Naive thymus-derived CD4-positive, alpha-beta T cell (primary cell): ENCODE results near the gene TATDN2. TPM values are rescaled to one million over a fixed set of nuclear protein-coding genes. Genes with fewer than 3 reads are reported as not detected.

ENCODE experiments used
- ATAC-seq: fragments of 150-1000 bp; cut with Tn5 transposase; 2 replicates; pipeline ENCODE4 v1.10.0; 2021; ENCODE audit warnings: mild to moderate bottlenecking, moderate library complexity
- CTCF ChIA-PET: fragments of 350-600 bp; sonication (Branson Sonifier 250); formaldehyde crosslinking; loops from one replicate; lab custom pipeline; 2021; ENCODE audit warnings: antibody characterized with exemption; lab: Charles Lee
- POLR2A ChIA-PET: fragments of 350-600 bp; sonication (Branson Sonifier 250); formaldehyde crosslinking; loops from one replicate; lab custom pipeline; 2021; ENCODE audit warnings: antibody characterized with exemption, inconsistent platforms; lab: Charles Lee
- DNase-seq, 9 donors: peaks; one replicate each; pipeline versions ENCODE4 v3.0.0 to v3.0.0-alpha.2; 2020 to 2022; ENCODE audit warnings: mixed read lengths in 1 of 9
- H3K27ac ChIP-seq: one replicate; pipeline ENCODE4 v1.7.0; 2013; ENCODE audit warnings: mild to moderate bottlenecking, low read depth, low read length, moderate library complexity
- H3K27me3 ChIP-seq, 2 donors: one replicate each; pipeline ENCODE4 v1.7.0; 2013; ENCODE audit warnings: low read length in 2 of 2, mild to moderate bottlenecking in 2 of 2, moderate library complexity in 2 of 2; ENCODE audit not compliant: control insufficient read depth in 2 of 2, insufficient read depth in 2 of 2
- H3K36me3 ChIP-seq, 3 experiments: 1 replicate in 2 of 3; 2 replicates in 1 of 3; pipeline ENCODE4 v1.7.0; 2013; ENCODE audit warnings: low read length in 3 of 3, mild to moderate bottlenecking in 3 of 3, moderate library complexity in 1 of 3; ENCODE audit not compliant: insufficient read depth in 3 of 3, control insufficient read depth in 2 of 3
- H3K4me1 ChIP-seq, 2 donors: one replicate each; pipeline ENCODE4 v1.7.0; 2013; ENCODE audit warnings: low read length in 2 of 2, mild to moderate bottlenecking in 2 of 2, moderate library complexity in 1 of 2; ENCODE audit not compliant: control insufficient read depth in 2 of 2, insufficient read depth in 2 of 2
- H3K4me3 ChIP-seq: 2 replicates; pipeline ENCODE4 v1.7.0; 2013; ENCODE audit warnings: mild to moderate bottlenecking, low read length
- H3K9me3 ChIP-seq, 3 experiments: 1 replicate in 2 of 3; 2 replicates in 1 of 3; pipeline ENCODE4 v1.7.0; 2013; ENCODE audit warnings: low read length in 3 of 3; ENCODE audit not compliant: control insufficient read depth in 2 of 3
- H3K27ac Mint-ChIP-seq, 9 donors: one replicate each; pipeline ENCODE4 v1.8.0; 2020 to 2022; ENCODE audit warnings: mixed read lengths in 9 of 9, mild to moderate bottlenecking in 8 of 9, moderate library complexity in 5 of 9, inconsistent platforms in 2 of 9
- H3K27me3 Mint-ChIP-seq, 5 donors: one replicate each; pipeline ENCODE4 v1.8.0; 2021 to 2022; ENCODE audit warnings: mixed read lengths in 5 of 5, mild to moderate bottlenecking in 1 of 5
- H3K36me3 Mint-ChIP-seq, 5 donors: one replicate each; pipeline ENCODE4 v1.8.0; 2020 to 2022; ENCODE audit warnings: mixed read lengths in 5 of 5, mild to moderate bottlenecking in 3 of 5, inconsistent platforms in 1 of 5
- H3K4me1 Mint-ChIP-seq, 7 donors: one replicate each; pipeline ENCODE4 v1.8.0; 2020 to 2022; ENCODE audit warnings: mixed read lengths in 7 of 7, mild to moderate bottlenecking in 3 of 7, inconsistent platforms in 1 of 7
- H3K4me3 Mint-ChIP-seq, 10 donors: one replicate each; pipeline ENCODE4 v1.8.0; 2020 to 2022; ENCODE audit warnings: mild to moderate bottlenecking in 10 of 10, mixed read lengths in 10 of 10, moderate library complexity in 6 of 10, inconsistent platforms in 2 of 10
- H3K9me3 Mint-ChIP-seq, 11 donors: one replicate each; pipeline ENCODE4 v1.8.0; 2020 to 2022; ENCODE audit warnings: mixed read lengths in 11 of 11, mild to moderate bottlenecking in 4 of 11, inconsistent platforms in 1 of 11, moderate library complexity in 1 of 11
- intact Hi-C, 2 donors: fragments of 100-400 bp; cut with micrococcal nuclease; formaldehyde crosslinking; loops; one replicate each; pipeline ENCODE4 v1.15.1; 2023
- polyA plus RNA-seq, 2 donors: library from polyadenylated mRNA; unstranded; fragments of 300-500 nt; fragmentation: Illumina TruSeq; gene quantifications; one replicate each; pipeline ENCODE4 v1.2.3, GENCODE V29; 2021
- total RNA-seq, 6 experiments: library from RNA in 5 of 6; stranded (reverse) in 5 of 6; gene quantifications; 1 replicate in 5 of 6; 2 replicates in 1 of 6; pipeline ENCODE4 v1.2.3 and lab custom pipeline; 2021 to 2026

Gene TATDN2
- total and polyA plus RNA-seq, 7 experiments from 2014 or later: 12.9 to 88.8 (median 68.7) TPM

DNA sequence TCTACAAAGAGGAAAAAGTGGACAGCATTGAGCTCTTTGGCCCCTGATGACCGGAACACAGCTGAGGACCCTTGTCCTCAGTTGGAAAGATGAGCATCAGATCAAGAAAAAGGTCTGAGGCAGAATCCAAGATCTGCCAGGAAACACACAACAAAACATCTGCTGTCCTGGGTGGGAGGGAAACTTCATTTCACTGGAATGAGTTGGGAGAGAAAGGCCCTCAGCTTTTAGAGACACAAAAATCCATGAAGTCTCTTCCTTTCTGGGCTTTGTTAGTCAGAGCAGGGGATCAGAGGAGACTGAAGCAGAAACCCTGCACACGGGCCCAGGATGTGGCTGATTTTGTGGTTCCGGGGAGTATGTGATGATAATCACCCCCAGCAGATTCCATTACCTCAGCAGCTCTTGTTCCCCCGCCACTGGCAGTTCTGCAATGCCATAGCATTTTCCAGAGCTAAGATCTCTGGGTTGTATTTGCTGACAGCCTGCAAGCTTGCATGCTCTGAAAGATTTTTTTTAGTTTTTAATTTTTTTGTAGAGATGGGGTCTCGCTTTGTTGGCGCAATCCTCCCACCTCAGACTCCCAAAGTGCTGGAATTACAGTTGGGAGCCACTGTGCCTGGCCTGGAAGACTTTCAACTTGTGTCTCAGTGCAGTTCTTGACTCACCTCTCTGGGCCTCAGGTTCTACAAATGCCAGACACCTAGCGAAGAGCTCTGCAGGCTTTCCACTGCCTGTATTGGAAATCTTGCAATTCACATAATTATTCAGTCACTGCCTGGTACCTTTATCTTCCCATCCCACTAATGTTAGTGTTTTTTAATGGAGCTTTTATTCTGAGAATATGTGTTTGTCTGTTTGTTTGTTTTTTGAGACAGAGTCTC lies 5.8 kb upstream of the TATDN2 start:
- CTCF ChIA-PET: interaction anchor here (0.5 to 1.6 kb wide), 8 partner anchors 9 to 492 kb away, joined by 3 to 8 read pairs (median 4); no protein-coding TSS in a partner anchor
- Histone ChIP-seq H3K27ac (peak overlapping the region; percentile 71), H3K4me3 (peak overlapping the region; percentile 13), H3K9me3 (peaks cover 0 to 9% (median 7%) of the 10 kb centered on the region in 3 experiments), H3K27me3 (no peaks in the 10 kb centered on the region), H3K36me3 (no peaks in the 10 kb centered on the region), H3K4me1 (peaks cover 33 to 43% of the 10 kb centered on the region in 2 donors)
- peaks cover 0 to 20% (median 8%) of the 10 kb centered on the region in 11 donors for H3K9me3 Mint-ChIP-seq
- no peaks in the 10 kb centered on the region for H3K27me3 Mint-ChIP-seq
- intact Hi-C loops: loop anchor here (1.0 kb wide), 9 partner anchors 14 to 511 kb away; partner anchors contain the start of genes BRK1 (in 1 of the 2), BRPF1 (in 1 of the 2) and FANCD2 (in 1 of the 2)
- peak overlapping the region; percentile 75 to 82 (median 77) for H3K4me3 Mint-ChIP-seq
- H3K36me3 Mint-ChIP-seq: peaks cover 0 to 53% (median 8%) of the 10 kb centered on the region in 5 donors
- peak; percentile 98 for ATAC-seq
- POLR2A ChIA-PET: interaction anchor here (0.6 to 2.9 kb wide), 15 partner anchors 9 to 846 kb away, joined by 3 to 17 read pairs (median 4); partner anchors contain the start of genes CRELD1, SEC13 and TTLL3
- H3K4me1 Mint-ChIP-seq: peaks cover 40 to 60% (median 54%) of the 10 kb centered on the region in 7 donors
- peak overlapping the region; percentile 86 to 96 (median 93) for H3K27ac Mint-ChIP-seq
- DNase-seq: peak; percentile 20 to 93 (median 84)

- Mint-ChIP-seq H3K27me3 (no peaks in the 10 kb centered on the region), H3K36me3 (peaks cover 0 to 50% (median 0%) of the 10 kb centered on the region in 5 donors), H3K9me3 (peaks cover 0 to 19% (median 12%) of the 10 kb centered on the region in 11 donors), H3K4me1 (peaks cover 34 to 54% (median 49%) of the 10 kb centered on the region in 7 donors), H3K4me3 (peak overlapping the region in 5 of 10 donors; percentile 3 to 77 (median 27)), H3K27ac (peak overlapping the region in 7 of 9 donors; percentile 0 to 90 (median 53))
- Histone ChIP-seq H3K9me3 (peaks cover 0 to 9% (median 7%) of the 10 kb centered on the region in 3 experiments), H3K4me1 (peaks cover 26 to 34% of the 10 kb centered on the region in 2 donors), H3K27me3 (no peaks in the 10 kb centered on the region), H3K36me3 (peaks cover 0 to 2% (median 0%) of the 10 kb centered on the region in 3 experiments), H3K27ac (no peak overlapping the region), H3K4me3 (no peak overlapping the region)
- ATAC-seq (no peak), DNase-seq (no peak)
- intact Hi-C loops: no loop called here
- CTCF ChIA-PET: interaction anchor here (0.6 kb wide), 1 partner anchor 16 kb away, joined by 3 read pairs; no protein-coding TSS in a partner anchor
- POLR2A ChIA-PET: interaction anchor here (0.6 to 2.9 kb wide), 6 partner anchors 16 to 308 kb away, joined by 3 to 17 read pairs (median 3); partner anchors contain the start of genes EMC3 and VHL
Measured at GRCh38 chr3:10244009-10244408, 4.2 kb upstream of the TATDN2 start.

- Mint-ChIP-seq H3K27ac (peak overlapping the region in 2 of 9 donors; percentile 9 to 13), H3K9me3 (peaks cover 0 to 19% (median 12%) of the 10 kb centered on the region in 11 donors), H3K36me3 (peaks cover 0 to 55% (median 0%) of the 10 kb centered on the region in 5 donors), H3K27me3 (no peaks in the 10 kb centered on the region), H3K4me3 (no peak overlapping the region), H3K4me1 (peaks cover 35 to 57% (median 50%) of the 10 kb centered on the region in 7 donors)
- Histone ChIP-seq H3K4me3 (no peak overlapping the region), H3K9me3 (peaks cover 0 to 9% (median 7%) of the 10 kb centered on the region in 3 experiments), H3K27ac (no peak overlapping the region), H3K36me3 (peaks cover 0 to 7% (median 0%) of the 10 kb centered on the region in 3 experiments), H3K4me1 (peaks cover 32 to 40% of the 10 kb centered on the region in 2 donors), H3K27me3 (no peaks in the 10 kb centered on the region)
- intact Hi-C loops: no loop called here
- POLR2A ChIA-PET: interaction anchor here (0.6 to 1.1 kb wide), 4 partner anchors 13 to 596 kb away, joined by 3 to 5 read pairs (median 3); partner anchors contain the start of genes CRELD1 and MTMR14
- CTCF ChIA-PET: no interaction called here
- DNase-seq (no peak), ATAC-seq (no peak)
Measured at GRCh38 chr3:10245081-10245712, 3.1 kb upstream of the TATDN2 start.

GRCh38 chr3:10247679-10248183 lies 528 bp upstream of the TATDN2 start:
- peaks cover 0 to 19% (median 12%) of the 10 kb centered on the region in 11 donors for H3K9me3 Mint-ChIP-seq
- no peaks in the 10 kb centered on the region for H3K27me3 Mint-ChIP-seq
- peaks cover 44 to 63% (median 54%) of the 10 kb centered on the region in 7 donors for H3K4me1 Mint-ChIP-seq
- peaks cover 33 to 37% of the 10 kb centered on the region in 2 donors for H3K4me1 ChIP-seq
- peaks cover 7 to 66% (median 12%) of the 10 kb centered on the region in 5 donors for H3K36me3 Mint-ChIP-seq
- peak overlapping the region; percentile 84 to 100 (median 91) for H3K4me3 Mint-ChIP-seq
- peak overlapping the region; percentile 90 to 96 (median 92) for H3K27ac Mint-ChIP-seq
- H3K4me3 ChIP-seq: peak overlapping the region; percentile 99
- no peaks in the 10 kb centered on the region for H3K27me3 ChIP-seq
- ATAC-seq (no peak), DNase-seq (no peak)
- ChIA-PET POLR2A (interaction anchor here (0.7 to 6.0 kb wide), 19 partner anchors 9 to 498 kb away, joined by 3 to 71 read pairs (median 4); partner anchors contain the start of genes ARPC4, BRK1, CRELD1 and FANCD2), CTCF (interaction anchor here (0.7 to 1.1 kb wide), 4 partner anchors 16 to 433 kb away, joined by 3 to 4 read pairs (median 3); no protein-coding TSS in a partner anchor)
- intact Hi-C loops: loop anchor here (1.0 to 2.0 kb wide), 19 partner anchors 16 to 851 kb away; partner anchors contain the start of genes BRK1 (in 2 of the 2), SEC13 (in 2 of the 2), SETD5 (in 2 of the 2) and TADA3 (in 2 of the 2)
- peak overlapping the region; percentile 80 for H3K27ac ChIP-seq
- peaks cover 0 to 9% (median 7%) of the 10 kb centered on the region in 3 experiments for H3K9me3 ChIP-seq
- peaks cover 0 to 17% (median 0%) of the 10 kb centered on the region in 3 experiments for H3K36me3 ChIP-seq

- peaks cover 0 to 19% (median 12%) of the 10 kb centered on the region in 11 donors for H3K9me3 Mint-ChIP-seq
- Histone ChIP-seq H3K36me3 (peaks cover 0 to 29% (median 4%) of the 10 kb centered on the region in 3 experiments), H3K4me1 (peaks cover 34 to 36% of the 10 kb centered on the region in 2 donors), H3K9me3 (peaks cover 0 to 9% (median 7%) of the 10 kb centered on the region in 3 experiments), H3K27ac (peak overlapping the region; percentile 80), H3K27me3 (no peaks in the 10 kb centered on the region), H3K4me3 (peak overlapping the region; percentile 99)
- DNase-seq: peak in 8 of 9 donors; percentile 24 to 80 (median 32)
- ChIA-PET POLR2A (interaction anchor here (0.5 to 6.0 kb wide), 8 partner anchors 10 to 457 kb away, joined by 3 to 71 read pairs (median 4); partner anchors contain the start of genes ARPC4, TADA3 and VHL), CTCF (interaction anchor here (0.6 kb wide), 1 partner anchor 50 kb away, joined by 4 read pairs; no protein-coding TSS in a partner anchor)
- intact Hi-C loops: loop anchor here (1.0 to 2.0 kb wide), 20 partner anchors 14 to 852 kb away; partner anchors contain the start of genes BRK1 (in 2 of the 2), BRPF1 (in 2 of the 2), SEC13 (in 2 of the 2) and SETD5 (in 2 of the 2)
- ATAC-seq: peak; percentile 10
- peaks cover 13 to 74% (median 23%) of the 10 kb centered on the region in 5 donors for H3K36me3 Mint-ChIP-seq
- no peaks in the 10 kb centered on the region for H3K27me3 Mint-ChIP-seq
- H3K4me3 Mint-ChIP-seq: peak overlapping the region; percentile 96 to 100 (median 99)
- H3K4me1 Mint-ChIP-seq: peaks cover 47 to 63% (median 52%) of the 10 kb centered on the region in 7 donors
- H3K27ac Mint-ChIP-seq: peak overlapping the region; percentile 88 to 97 (median 95)
Measured at GRCh38 chr3:10248984-10249748, 907 bp downstream of the TATDN2 start.
